ENCODE data around the gene PPP2R5E.

DNA sequence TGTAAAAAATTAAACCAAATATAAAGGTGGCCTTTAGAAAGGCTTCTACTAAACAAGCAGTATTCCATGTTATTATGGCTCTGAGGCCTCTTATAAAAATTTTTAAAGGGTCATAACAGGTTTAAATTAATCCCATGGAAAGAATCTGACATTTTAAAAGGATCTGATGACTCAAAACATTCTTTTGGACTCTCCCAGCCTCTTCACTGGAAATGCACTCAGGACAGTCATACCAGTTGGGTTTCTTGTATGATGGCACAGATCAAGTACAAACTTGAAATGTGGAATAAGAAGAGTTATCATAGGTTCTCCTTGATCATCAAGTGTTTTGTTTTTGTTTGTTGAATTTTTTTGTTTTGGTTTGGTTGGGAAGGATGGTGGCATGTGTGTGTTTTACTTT is 50.8 kb downstream of the PPP2R5E start:
- TF ChIP-seq, protein P1, sequence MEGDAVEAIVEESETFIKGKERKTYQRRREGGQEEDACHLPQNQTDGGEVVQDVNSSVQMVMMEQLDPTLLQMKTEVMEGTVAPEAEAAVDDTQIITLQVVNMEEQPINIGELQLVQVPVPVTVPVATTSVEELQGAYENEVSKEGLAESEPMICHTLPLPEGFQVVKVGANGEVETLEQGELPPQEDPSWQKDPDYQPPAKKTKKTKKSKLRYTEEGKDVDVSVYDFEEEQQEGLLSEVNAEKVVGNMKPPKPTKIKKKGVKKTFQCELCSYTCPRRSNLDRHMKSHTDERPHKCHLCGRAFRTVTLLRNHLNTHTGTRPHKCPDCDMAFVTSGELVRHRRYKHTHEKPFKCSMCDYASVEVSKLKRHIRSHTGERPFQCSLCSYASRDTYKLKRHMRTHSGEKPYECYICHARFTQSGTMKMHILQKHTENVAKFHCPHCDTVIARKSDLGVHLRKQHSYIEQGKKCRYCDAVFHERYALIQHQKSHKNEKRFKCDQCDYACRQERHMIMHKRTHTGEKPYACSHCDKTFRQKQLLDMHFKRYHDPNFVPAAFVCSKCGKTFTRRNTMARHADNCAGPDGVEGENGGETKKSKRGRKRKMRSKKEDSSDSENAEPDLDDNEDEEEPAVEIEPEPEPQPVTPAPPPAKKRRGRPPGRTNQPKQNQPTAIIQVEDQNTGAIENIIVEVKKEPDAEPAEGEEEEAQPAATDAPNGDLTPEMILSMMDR (IDR thresholded peaks at IDR 0.05): no peak
- TF ChIP-seq EZH2 (IDR thresholded peaks at IDR 0.05) (no peak), EZH2phosphoT487 (IDR thresholded peaks at IDR 0.05) (no peak)
